GM19452 (cell line): ENCODE results near the gene CCDC88A.
"Not testable (repeated sequence)": the region's sequence is repeated elsewhere in the genome, so short reads cannot be mapped to it uniquely, and the experiment has no call there.

ENCODE experiments used
- ATAC-seq: cut with Tn5 transposase; IDR thresholded peaks from one replicate; pipeline ENCODE4 v1.9.1; 2021; ENCODE audit not compliant: unreplicated experiment

The CCDC88A gene

DNA sequence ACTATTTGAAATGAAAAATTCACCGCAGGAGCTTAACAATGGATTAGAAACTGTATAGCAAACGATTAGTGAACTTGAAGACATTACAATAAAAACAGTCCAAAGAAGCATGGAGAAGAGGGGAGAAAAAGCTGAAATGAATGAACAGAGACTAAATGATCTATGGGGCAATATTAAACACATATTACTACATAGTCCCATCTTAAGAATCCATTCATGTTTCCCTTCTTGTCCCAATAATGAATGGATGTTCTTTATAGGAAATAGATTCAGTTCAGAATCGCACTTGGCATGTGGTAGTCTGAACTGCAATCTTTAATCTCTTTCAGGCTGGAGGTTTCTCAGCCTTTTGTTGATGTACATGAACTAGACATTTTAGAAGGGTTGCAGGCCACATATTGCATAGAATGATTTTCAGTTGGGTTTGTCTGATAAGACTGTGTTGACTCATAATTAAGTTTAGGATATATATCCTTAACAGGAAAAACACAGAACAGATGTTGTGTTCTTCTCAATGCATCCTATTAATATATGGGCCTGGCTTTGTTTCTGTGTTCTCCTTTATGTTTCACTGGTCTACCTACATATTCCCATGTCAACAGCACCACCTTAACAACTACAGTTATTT, 27.9 kb downstream of the CCDC88A start:
- ATAC-seq, result no peak

DNA sequence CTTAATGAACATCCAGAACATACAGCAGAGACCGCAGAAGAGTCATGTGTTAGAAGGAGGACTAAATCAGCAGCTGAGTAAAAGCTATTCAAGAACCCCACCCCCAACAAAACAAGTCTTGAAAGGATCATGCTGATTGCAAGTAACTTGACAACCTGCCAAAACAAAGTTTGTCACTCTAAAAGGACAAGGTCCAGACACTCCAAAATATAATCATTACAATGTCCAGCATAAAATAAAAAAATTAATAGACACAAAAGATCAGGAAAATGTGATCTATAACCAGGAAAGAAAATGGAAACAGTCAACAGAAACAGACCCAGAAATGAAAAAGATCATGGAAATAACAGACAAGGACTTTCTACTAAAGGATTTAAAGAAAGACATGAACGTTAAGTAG, 28.5 kb downstream of the CCDC88A start:
- ATAC-seq, result no peak

DNA sequence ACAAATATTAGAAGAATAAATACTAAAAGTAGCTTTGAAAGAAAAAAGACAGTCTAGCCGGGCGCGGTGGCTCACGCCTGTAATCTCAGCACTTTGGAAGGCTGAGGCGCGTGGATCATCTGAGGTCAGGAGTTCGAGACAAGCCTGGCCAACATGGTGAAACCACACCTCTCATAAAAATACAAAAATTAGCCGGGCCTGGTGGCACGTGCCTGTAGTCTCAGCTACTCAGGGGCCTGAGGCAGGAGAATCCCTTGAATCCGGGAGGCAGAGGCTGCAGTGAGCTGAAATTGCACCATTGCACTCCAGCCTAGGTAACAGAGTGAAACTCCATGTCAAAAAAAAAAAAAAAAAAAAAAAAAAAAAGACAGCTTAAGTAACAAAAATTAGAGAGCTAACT, 34.1 kb downstream of the CCDC88A start:
- not testable (repeated sequence) for ATAC-seq

DNA sequence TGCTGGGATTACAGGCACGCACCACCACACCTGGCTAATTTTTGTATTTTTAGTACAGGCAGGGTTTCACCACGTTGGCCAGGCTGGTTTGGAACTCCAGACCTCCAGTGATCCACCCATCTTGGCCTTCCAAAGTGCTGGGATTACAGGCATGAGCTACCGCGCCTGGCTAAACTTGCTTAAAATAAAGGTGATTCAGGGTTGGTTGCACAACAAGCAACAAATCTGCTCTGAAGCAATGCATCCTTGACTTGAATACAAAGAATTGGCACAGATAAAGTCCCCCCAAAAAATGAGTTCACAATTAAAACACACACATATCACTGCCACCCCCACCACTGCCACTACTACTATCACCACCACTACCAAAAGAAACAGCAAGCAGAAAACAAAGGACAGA, 34.9 kb downstream of the CCDC88A start:
- no peak for ATAC-seq

DNA sequence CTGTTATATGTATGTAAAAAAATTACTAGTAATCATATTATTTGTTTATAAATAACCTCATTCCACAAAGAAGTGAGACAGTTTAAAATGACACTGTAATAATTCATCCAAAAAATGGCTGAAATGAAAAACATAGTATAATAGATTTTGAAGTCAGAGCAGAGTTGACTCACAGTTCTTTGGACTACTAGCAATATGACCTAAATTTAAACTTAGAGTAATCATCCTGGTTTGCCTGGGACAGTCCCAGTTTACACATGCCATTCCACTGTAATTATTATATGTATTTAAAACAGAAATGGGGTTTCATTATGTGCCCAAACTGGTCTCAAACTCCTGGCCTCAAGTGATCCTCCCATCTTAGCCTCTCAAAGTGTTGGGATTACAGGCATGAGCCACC, 48.3 kb downstream of the CCDC88A start:
- no peak for ATAC-seq

DNA sequence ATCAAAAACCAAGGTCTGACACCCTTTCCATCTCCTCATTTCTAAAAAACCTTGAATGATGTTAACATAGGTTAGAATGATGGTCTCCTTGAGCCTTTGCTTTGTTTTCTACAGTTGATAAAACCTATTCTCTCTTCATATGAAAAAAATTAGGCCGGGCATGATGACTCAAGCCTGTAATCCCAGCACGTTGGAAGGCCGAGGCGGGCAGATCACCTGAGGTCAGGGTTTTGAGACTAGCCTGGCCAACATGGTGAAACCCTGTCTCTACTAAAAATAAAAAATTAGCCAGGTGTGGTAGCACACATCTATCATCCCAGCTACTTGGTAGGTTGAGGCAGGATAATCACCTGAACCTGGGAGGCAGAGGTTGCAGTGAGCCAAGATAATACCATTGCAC, 49.4 kb downstream of the CCDC88A start:
- ATAC-seq, result no peak

DNA sequence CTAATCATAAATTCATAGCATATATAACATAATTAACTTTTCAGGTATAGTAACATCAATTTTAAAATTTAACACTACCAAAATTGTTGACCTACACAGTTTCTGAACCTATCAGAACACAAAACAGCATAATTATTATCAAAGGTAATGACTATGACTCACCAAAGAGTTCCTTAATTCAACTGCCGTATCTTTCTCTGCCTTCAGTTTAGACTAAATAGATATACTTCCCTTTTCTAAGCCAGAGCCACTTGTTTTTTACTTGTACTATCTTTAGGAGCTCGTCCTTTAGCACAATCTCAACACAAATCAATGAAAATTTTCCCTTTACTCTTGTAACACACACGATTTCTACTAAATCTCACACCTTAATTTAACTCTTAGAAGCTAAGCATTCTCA, 54.4 kb downstream of the CCDC88A start:
- ATAC-seq, result no peak

DNA sequence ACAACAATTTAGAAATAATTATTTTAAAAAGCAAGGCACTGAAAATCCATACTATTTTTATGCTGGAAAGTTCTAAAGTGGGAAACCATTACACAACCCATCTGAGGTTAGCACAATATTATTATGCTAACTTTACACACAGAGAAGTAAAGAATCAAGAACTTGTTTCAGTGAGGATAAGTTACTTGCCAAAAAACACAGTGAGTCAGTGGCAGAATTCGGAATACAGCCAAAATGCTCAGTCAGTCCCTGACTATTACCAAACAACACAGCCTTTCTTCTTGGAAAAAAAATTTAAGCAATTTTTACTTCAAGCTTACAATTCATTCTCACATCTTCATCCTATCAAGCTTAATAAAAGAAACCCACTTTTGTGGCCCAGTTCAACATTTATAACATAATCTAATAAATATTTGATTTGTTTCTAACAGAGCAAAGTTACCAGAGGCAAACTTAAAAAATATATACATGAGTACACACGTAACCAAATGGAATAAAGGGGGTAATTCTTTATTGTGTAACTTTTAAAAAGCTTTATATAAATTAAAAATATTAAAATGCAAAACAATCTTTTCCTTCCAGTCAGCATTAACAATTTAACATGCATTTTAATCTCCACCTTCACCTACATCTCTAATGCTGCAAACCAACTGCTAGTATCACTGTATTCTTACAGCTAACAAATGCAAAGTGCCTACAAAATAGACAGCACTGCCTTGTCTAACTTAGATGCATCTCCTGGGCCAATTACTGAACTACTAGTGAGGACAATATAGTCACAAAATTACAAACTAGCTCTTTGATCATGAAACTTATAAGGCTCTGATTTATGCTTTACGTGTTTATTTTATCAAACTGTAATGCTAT, 55.2 kb downstream of the CCDC88A start:
- no peak for ATAC-seq

DNA sequence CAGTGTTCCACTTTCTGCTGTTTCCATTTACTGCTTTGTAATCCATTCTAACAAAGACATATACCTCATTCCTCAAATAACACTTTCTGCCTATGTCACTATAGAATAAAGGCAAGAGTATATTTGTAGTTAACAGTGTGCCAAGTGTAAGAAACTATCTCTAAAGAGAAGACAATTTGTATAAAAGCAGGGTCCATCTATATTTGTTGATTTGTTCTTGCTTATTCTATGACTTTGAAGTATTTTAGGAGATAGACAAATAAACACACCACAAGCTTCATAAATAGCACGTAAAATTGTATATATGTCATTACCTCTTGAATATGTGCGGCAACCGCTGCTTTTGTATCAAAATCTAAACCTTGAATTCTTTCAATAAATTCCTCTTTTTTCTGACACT, 56.0 kb downstream of the CCDC88A start:
- ATAC-seq, result no peak

DNA sequence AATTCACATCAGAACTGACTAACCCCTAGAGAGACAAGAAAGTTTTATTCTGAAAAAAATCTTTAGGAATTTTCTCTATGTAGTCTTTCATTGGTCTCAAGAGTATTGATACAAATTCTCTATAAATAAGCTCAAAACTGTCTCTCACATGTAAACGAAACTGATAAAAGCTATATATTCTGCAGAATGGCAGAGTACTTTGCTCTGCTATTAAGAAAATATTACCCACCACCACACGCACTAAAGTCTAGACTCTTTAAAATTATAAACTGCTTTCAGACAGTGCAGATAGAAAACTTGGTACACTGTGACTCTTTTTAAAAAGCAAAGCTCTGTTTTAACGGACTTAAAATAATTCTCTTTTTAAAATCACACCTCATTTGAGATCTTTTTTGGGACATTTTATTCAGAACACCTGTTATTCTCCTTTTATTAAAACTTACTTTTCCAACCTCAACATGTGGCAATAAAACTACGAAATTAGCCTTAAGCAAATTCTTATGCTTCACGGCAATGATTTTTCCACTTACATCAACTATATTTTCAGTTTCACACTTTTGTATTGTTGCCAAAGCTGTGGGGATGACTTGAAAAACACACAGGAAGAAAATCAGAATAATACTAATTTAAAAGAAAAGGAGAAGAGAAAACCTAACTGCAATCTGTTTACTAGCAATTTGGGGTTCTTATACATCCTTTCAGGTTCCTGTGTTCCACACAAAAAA, 58.0 kb downstream of the CCDC88A start:
- ATAC-seq, result no peak

DNA sequence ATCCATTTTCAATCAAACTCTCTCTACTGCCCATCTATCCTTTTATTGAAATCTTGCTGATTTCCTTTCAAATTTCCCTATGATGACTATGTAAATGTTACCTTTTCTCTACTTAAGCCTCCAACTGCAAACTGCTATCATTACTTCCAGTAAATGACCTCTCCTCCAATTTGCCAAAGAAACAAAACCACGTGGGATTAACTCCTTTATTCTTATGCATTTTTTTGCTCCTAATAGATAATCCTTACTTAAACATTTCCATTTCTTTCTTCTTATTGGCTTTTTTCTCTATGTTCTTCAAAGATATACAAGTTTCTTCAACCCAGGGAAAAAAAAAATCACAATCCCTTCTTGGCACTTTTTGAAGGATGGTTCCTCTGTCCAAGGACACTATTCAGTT, 61.2 kb downstream of the CCDC88A start:
- ATAC-seq, result no peak

DNA sequence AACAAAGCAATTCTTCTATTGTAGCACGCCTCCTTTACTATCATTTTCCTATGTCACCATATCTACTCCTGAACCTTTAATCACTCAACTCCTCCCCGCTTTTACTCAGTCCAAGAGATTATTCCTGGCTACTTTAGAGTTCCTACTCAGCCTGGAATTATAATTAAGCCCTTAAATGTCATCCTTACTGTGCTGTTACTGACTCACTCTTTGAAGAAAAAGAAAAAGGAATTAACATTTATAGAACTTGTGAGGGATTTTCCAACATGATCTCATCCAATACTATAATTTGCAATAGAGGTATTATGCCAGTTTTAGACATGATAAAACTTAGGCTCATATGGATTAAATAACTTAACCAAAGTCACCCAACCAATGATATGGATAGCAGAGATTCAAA, 61.7 kb downstream of the CCDC88A start:
- ATAC-seq, result no peak

DNA sequence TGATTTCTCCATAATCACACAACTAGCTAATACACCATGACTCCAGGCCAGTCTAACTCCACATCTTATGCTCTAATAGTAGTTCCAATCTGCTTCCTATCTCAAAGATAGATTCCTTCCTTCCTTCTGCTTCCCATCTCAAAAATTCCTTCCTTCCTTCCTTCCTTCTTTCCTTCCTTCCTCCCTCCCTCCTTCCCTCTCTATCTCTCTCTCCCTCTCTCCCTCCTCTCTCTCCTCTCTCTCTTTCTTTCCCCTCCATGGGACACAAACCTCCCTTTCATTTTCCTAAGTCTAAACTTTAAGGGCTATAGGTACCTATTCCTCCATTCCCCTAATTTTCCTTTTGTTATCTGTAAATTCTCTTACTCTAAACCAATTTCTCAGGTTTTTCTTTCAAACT, 62.5 kb downstream of the CCDC88A start:
- ATAC-seq, result no peak

DNA sequence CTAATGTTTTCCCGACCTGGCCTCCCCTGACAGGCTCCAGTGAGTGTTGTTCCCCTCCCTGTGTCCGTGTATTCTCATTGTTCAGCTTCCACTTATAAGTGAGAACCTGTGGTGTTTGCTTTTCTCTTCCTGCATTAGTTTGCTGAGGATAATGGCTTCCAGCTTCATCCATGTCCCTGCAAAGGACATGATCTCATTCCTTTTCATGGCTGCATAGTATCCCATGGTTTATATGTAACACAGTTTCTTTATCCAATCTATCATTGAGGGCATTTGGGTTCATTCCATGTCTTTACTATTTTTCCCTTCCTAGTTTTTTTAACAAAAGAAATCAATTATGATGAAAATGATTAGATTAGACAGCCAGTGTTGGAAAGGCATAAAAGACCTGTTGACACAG, 63.5 kb downstream of the CCDC88A start:
- ATAC-seq, result not testable (repeated sequence)

DNA sequence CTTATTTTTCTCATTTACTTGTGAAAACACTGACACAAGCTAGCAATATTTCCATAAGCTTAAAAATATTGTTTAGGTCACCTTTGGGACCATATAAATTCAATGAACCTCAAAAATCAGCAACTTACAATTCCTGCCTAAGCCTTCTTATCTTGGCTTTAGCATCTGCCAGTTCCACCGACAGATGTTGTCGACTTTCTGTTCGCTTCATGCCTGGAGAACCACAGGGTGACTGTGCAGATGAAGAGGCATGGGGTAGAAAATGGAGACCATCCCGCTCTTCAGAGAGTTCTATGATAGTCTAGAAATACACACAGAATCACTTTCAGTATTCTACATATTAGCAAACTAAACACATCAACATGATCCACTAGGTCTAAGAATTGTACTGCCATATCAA, 64.2 kb downstream of the CCDC88A start:
- ATAC-seq, result no peak

DNA sequence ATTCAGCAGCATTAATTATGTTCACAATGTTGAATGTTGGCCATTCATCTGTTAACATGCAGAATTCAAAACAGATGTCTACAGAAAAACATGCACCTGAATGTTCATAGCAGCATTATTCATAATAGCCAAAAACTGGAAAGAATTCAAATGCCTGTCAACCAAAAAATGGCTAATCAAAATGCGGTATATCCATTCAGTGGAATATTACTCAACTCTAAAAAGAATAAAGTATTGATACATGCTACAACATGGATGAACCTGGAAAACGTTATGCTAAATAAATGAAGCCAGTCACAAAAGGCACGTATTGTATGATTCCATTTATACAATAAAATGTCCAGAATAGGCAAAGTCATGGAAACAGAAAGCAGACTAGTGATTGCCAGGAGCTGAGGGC, 68.0 kb downstream of the CCDC88A start:
- no peak for ATAC-seq

DNA sequence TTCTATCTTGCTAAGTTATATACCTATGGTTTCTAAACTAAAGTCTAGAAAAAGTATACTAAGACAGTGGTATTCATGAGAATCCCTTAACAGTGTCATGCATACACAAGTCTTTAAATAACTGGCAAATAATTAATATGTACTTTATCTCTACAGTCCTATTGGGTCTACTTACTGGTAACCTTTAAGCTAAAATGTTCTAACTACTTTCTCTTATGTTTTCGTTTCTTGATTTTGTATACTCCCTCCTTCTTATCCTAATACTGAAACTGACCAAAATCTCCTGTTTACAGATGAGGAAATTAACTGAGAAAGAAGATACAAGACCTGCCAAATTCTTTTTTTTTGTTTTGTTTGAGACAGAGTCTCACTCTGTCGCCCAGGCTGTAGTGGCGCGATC, 74.6 kb downstream of the CCDC88A start:
- no peak for ATAC-seq

DNA sequence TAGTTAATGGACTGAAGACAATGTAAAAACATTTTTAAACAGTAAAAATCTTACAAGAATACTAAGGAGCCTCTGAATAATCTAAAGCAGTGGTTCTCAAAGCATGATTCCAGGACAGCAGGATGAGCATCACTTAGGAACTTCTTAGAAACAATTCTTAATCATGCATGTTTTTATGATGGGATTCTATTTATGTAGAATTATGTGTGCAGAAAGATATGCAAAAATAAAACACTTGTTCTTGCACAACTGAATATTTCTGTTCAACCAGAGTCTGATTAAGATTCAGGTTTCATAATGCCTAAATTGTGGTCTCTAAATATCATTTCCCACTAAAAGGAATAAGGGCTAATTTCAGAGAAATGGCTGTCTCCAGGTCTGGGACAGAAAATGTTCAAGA, 81.4 kb downstream of the CCDC88A start:
- ATAC-seq, result no peak

DNA sequence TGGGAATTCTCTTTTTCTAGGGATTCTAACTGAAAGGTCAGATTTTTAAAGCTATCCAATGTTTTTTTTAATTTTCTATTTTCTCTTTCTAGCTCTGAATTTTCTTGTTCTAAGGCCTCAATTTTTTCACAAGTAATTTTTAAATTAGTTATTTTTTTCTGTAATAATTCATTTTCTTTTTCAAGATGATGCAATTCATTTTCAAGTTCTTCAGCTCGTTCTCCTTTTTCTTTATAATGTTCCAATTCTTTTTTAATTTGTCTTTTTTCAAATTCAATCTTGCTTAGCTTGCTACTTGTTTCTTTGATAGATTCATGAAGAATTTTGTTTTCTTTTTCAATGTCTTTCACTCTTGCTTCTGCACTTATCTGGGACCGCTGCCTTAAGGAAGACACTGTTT, 84.9 kb downstream of the CCDC88A start:
- ATAC-seq, result no peak

DNA sequence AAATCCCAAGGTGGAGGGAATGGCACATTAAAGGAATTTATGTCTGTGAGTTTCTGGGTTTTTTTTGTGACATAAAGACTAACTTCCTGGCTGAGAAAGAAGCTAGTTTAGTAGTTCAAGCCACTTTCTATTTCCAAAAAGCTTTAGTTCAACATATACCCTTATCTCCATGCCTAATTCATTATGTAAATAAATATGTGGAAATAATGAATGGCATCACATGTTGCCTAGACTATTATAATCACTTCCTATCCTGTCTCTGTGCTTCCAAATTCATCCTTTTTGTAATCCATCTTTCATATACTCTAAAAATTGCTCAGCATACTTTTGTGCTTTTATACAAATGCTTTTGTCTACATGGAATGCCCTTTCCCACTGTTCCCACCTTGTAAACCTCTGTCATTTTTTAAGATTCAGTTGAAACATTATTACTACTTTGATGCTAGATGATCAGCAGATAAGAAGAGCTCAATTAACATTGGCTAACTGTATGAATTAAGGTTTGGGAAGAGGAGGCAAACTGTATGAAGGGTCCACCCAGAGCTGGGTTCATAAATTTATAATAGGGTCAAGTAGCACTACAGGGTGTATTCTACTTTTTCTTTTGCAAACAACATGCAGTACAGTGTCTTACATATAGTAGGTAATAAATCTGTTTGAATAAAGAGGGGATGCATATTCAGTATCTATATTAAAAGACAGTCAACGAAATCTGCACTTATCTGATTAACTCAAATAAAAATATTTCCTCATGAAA, 88.9 kb downstream of the CCDC88A start:
- ATAC-seq, result no peak

DNA sequence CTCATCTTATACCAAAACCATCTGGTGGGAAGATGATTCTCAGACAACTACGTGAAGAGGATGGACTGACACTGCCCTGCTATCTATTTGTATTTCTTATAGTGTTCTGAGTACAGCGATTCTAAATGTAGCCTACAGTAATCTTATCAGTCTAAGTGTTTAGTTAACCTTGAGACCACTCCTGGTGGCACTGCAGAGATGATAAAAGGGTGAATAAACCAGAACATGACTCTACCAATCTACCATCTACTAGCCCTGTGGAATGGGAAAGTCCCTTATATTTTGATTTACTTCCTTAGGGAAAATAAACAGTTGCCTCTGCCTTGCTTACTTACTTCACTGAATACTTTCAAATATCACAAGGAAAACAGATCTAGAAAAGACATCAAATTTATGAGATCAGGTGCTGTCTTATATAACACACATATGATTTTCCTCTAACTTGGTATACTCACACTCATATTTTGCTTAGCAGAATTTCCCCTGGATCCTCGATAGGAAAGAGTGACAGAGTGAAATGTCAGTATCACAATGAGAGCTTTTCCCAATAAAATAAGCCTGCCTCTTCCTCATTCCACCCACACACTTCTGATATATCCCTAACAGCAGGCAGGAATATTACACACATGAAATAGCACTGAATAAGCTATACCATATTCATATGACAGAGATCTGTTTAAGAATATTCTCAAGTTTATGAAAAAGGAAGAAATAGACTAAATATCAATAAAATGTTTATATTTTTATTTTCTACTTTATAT, 92.0 kb downstream of the CCDC88A start:
- ATAC-seq, result no peak
